H7 (cell line): ENCODE measurements around the gene MGLL. TPM values are rescaled to one million over a fixed set of nuclear protein-coding genes. Genes with fewer than 3 reads are reported as not detected.

Experiments used
- DNase-seq: peaks from one replicate; pipeline ENCODE4 v3.0.0; 2012
- H3K27me3 ChIP-seq: 2 replicates; pipeline ENCODE4 v1.6.0; 2011; ENCODE audit warnings: mild to moderate bottlenecking, low read length; ENCODE audit not compliant: control insufficient read depth, insufficient read depth
- H3K36me3 ChIP-seq: replicated peaks from 2 replicates; pipeline ENCODE4 v1.5.1; 2011; ENCODE audit warnings: low read length; ENCODE audit not compliant: control insufficient read depth, insufficient read depth
- H3K4me3 ChIP-seq: 2 replicates; pipeline ENCODE4 v1.5.1; 2011; ENCODE audit warnings: low read depth, mild to moderate bottlenecking, control low read depth, low read length, moderate library complexity; ENCODE audit not compliant: insufficient read depth
- total RNA-seq: library from RNA; depleted of rRNA; stranded (reverse); fragments of >200 nt; shearing (Covaris generic); gene quantifications from 2 replicates; pipeline ENCODE4 v1.2.3, GENCODE V29; 2014

Gene MGLL
- total RNA-seq, 1 experiment from 2014 or later: 0.31 TPM

GRCh38 chr3:127652246-127652995 lies 169.9 kb downstream of the MGLL start:
- Histone ChIP-seq H3K4me3 (no peak overlapping the region), H3K27me3 (no peaks in the 10 kb centered on the region), H3K36me3 (no peaks in the 10 kb centered on the region; the same call in 1 of the 2 replicates)
- DNase-seq: peak; percentile 90

DNA sequence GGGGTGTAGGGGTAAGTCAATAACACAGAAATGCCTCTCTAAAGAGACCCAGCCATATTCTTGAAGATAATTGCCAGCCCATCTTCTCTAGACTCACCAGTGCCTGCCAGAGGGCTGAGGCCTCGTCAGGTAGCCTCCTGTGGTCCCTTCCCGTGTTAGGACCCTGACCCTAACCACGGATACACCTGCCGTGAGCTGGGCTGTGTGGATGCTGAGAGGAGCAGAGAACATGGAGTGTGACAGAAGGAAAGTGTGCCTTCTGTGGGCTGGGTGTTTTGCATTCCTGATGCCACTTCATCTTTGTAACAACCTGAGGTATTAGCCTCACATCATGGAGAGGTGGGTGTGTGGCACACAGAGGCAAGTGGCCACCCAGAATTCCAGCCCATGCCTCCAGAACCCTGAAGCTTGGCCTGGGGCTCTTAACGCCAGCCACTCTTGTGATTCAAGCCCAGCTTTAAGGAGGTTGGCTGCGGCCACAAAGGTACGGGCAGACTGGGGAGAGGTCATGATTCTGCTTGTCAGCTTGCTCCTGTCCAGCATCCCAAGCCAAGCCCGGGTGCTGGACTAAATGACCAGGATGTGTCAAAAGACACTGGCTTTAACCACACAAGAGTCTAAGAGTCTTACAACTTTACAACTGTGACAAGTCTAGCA lies 170.7 kb downstream of the MGLL start:
- Histone ChIP-seq H3K36me3 (no peaks in the 10 kb centered on the region; the same call in 1 of the 2 replicates), H3K27me3 (no peaks in the 10 kb centered on the region), H3K4me3 (no peak overlapping the region)
- DNase-seq: no peak

GRCh38 chr3:127650236-127650635 lies 172.1 kb downstream of the MGLL start:
- no peaks in the 10 kb centered on the region; the same call in 1 of the 2 replicates for H3K36me3 ChIP-seq
- H3K4me3 ChIP-seq: no peak overlapping the region
- DNase-seq: no peak
- H3K27me3 ChIP-seq: no peaks in the 10 kb centered on the region

GRCh38 chr3:127647845-127648204 lies 174.5 kb downstream of the MGLL start:
- H3K4me3 ChIP-seq: no peak overlapping the region
- no peak for DNase-seq
- no peaks in the 10 kb centered on the region; the same call in 1 of the 2 replicates for H3K36me3 ChIP-seq
- no peaks in the 10 kb centered on the region for H3K27me3 ChIP-seq

GRCh38 chr3:127647166-127647844 lies 175.0 kb downstream of the MGLL start:
- H3K27me3 ChIP-seq: no peaks in the 10 kb centered on the region
- no peaks in the 10 kb centered on the region; the same call in 1 of the 2 replicates for H3K36me3 ChIP-seq
- DNase-seq: no peak
- no peak overlapping the region for H3K4me3 ChIP-seq

DNA sequence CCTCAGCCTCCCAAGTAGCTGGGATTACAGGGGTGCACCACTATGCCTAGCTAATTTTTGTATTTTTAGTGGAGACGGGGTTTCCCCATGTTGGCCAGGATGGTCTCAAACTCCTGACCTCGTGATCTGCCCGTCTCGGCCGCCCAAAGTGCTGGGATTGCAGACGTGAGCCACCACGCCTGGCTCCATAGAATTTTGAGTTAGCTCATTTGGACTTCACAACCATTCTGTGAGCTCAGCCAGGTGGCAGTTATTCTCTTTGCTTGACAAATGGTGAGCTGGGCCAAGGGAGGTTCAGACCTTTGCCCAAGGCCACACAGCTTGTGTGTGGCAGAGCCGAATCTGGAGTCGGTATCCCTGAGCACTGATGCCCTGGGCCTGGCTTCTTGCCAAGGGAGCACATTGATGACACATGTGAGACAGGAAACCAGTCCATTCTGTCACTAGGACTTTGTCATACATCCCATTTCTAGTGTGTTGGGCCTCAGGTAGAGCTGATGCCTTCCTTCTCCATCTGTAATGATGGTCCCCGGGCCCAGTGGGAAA lies 175.7 kb downstream of the MGLL start:
- H3K36me3 ChIP-seq: no peaks in the 10 kb centered on the region; the same call in 1 of the 2 replicates
- no peak for DNase-seq
- H3K4me3 ChIP-seq: no peak overlapping the region
- no peaks in the 10 kb centered on the region for H3K27me3 ChIP-seq

DNA sequence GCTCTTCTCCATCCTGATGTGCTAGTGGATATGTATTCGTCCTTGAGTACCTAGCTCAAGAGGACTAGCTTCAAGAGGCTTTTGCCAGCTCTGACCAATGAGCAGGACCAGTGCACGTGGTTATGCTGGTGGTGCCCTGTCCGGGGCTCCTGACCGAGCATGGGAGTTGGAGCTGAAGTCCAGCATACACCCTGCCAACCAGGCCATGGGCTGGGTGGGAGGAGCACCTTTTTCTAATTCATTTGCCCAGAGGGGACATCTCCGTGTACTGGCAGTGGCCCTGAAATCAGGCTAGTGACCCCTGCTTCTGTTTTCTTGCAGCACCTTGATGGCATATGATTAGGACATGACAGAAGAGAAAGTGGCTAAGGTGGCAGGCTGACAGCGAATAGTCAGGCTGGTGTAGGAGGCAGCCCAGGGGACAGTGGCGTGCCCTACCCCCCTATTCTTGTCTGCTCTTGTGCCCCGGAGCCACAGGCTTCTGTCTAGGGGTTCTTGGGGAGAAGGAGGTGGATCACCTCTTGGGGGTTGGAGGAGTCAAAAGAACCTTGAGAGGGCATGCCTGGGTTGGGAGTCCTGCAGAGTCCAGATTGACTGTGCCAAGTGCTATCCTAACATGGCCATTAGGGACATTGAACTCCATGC lies 176.8 kb downstream of the MGLL start:
- no peaks in the 10 kb centered on the region for H3K27me3 ChIP-seq
- H3K36me3 ChIP-seq: no peaks in the 10 kb centered on the region
- no peak for DNase-seq
- no peak overlapping the region for H3K4me3 ChIP-seq

- no peak overlapping the region for H3K4me3 ChIP-seq
Measured at GRCh38 chr3:127644641-127645370, 177.5 kb downstream of the MGLL start.

GRCh38 chr3:127640042-127640355 lies 182.3 kb downstream of the MGLL start:
- DNase-seq: no peak
- Histone ChIP-seq H3K27me3 (no peaks in the 10 kb centered on the region), H3K36me3 (no peaks in the 10 kb centered on the region; the same call in 1 of the 2 replicates), H3K4me3 (no peak overlapping the region)

More at GRCh38 chr3:127644641-127645370, 177.5 kb downstream of the MGLL start:
- Histone ChIP-seq H3K27me3 (no peaks in the 10 kb centered on the region), H3K36me3 (no peaks in the 10 kb centered on the region; the same call in 1 of the 2 replicates)
- DNase-seq: no peak

DNA sequence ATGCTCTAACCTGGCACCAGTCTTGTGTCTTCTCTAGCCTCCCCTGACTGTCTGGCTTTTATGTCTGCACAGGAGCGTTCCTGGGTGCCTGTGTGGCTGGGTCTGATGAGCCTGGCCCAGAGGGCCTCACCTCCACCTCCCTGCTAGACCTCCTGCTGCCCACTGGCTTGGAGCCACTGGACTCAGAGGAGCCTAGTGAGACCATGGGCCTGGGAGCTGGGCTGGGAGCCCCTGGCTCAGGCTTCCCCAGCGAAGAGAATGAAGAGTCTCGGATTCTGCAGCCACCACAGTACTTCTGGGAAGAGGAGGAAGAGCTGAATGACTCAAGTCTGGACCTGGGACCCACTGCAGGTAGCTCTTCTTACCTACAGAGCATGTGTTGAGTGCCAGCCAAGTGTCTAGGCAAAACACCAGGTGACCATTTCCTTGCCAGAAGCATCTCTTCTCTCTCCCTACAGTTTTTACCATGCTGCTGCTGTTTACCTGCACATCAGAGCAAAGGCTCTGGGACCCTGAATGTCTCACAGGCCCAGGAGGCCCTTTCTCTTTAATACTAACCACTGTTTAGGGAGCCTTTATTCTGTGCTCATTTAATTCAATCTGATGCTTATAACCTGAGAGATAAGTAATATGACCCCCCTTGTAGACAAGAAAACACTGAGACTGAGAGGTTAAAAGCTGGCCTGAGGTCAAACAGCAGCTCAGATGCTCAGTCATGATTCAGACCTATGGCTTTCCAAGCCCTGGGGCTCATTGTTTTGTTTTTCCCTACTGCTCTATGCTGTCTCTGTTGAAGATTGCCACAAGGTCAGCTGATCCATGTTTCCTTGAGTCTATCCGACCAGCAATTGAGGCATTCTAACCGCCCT lies 182.9 kb downstream of the MGLL start:
- H3K36me3 ChIP-seq: no peaks in the 10 kb centered on the region; the same call in 1 of the 2 replicates
- no peaks in the 10 kb centered on the region for H3K27me3 ChIP-seq
- H3K4me3 ChIP-seq: no peak overlapping the region
- DNase-seq: no peak
